ENCODE results near the gene ZNF407.

ZNF407 gene

DNA sequence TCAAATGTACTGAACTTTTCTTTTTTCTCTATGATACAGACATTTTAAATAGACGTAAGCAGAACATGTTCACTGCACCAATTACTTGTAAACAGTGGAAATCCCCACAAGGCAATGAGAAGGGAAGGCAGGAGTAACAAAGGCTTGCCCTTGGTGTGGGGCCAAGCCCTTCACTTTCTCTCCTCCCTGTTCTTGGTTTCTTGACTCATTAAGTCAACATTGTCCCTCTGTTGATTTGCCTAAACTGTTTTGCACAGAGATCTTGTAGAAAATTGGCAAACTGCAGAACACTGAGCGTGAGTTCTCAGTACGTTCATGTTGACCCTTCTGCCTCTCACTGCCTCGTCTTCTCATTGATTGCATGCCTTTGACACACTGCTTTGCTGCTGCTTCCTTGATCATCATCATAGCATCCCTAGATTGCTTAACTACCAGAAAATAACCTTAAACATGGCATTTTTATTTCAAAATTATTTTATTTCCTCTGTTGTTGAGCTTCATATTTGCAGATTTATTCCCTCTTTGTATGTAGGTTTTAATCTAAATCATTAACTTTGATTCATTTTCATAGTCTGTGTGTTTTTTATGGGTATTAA is 353.6 kb downstream of the ZNF407 start:
- in situ Hi-C loops (cut with MboI; ENCODE audit: low pct_unique_long_range_greater_than_20kb, low sequenced_read_pairs, unreplicated experiment) = no loop called here
- TF ChIP-seq, protein P1, sequence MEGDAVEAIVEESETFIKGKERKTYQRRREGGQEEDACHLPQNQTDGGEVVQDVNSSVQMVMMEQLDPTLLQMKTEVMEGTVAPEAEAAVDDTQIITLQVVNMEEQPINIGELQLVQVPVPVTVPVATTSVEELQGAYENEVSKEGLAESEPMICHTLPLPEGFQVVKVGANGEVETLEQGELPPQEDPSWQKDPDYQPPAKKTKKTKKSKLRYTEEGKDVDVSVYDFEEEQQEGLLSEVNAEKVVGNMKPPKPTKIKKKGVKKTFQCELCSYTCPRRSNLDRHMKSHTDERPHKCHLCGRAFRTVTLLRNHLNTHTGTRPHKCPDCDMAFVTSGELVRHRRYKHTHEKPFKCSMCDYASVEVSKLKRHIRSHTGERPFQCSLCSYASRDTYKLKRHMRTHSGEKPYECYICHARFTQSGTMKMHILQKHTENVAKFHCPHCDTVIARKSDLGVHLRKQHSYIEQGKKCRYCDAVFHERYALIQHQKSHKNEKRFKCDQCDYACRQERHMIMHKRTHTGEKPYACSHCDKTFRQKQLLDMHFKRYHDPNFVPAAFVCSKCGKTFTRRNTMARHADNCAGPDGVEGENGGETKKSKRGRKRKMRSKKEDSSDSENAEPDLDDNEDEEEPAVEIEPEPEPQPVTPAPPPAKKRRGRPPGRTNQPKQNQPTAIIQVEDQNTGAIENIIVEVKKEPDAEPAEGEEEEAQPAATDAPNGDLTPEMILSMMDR (IDR thresholded peaks at IDR 0.05; ENCODE audit: extremely low read depth, insufficient read depth, missing control alignments) = no peak
- peak; percentile 23 for DNase-seq (ENCODE audit: low spot score)

DNA sequence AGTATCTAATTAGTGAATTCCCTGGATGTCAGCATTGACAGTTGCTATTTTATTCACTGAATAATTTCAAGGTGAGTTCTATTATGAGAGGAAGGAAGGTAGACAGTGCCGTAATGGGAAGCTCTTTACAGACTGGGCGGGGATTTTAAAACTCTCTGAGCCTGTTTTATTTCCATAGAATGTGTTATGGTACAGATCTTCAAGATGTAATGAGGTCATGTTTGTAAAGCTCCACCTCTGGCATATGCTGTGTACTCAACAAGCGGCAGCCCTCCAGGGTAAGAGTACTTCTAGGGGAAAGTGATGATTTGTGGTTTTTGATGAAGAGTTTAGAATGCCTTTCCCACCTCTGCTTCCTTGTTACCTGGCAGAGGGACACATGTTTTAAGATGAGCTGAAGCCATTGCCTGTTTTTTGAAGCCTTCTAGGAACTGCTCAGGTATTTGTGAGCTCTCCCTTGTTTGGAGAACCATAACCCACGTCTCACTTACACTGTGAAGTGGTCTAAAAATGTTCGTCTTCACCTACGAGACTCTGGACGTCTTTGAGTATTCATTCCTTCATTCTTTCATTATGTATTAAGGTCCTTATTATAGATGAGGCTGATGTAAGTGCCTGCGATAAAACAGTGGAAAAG is 360.0 kb downstream of the ZNF407 start:
- in situ Hi-C loops (cut with MboI; ENCODE audit: low pct_unique_long_range_greater_than_20kb, low sequenced_read_pairs, unreplicated experiment) = no loop called here
- DNase-seq (ENCODE audit: low spot score) = no peak

DNA sequence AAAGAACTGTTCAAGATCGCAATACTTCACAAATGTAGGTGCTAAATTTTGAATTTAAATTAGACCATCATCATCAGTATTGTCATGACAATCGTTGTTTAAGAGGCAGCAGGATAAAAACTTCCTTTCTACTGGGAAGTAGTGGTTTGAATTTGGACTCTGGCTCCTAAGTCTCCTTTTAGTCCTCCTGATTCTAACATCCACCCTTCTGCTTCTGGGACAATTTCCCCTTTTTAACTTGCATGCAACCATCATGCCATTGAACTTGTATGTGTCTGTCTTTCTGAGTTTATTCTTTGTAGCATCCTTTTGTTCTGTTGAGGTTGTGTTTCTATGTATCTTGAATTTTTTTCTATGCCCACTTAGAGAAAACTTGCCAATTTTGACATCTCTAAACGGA is 361.5 kb downstream of the ZNF407 start:
- DNase-seq (ENCODE audit: low spot score) = no peak
- in situ Hi-C loops (cut with MboI; ENCODE audit: low pct_unique_long_range_greater_than_20kb, low sequenced_read_pairs, unreplicated experiment) = no loop called here

More for the DNA sequence above, 360.0 kb downstream of the ZNF407 start:
- TF ChIP-seq, protein P1 (IDR thresholded peaks at IDR 0.05; ENCODE audit: extremely low read depth, insufficient read depth, missing control alignments) = no peak

DNA sequence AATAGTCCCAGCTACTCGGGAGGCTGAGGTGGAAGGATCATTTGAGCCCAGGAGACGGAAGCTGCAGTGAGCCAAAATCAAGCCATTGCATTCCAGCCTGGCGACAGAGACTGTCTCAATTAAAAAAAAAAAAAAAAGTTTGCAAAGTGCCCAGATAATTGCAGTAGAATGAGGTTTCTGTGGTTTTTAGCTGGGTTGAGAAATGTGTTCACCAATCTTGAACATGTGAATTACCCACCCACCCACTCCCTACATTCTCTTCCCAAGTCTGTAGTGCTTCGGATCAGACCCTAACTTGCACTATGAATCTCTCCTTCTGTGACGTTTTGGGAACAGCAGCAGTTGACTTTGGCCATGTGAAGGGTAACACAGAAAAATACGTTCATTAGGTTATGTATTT is 363.9 kb downstream of the ZNF407 start:
- TF ChIP-seq, protein P1 (IDR thresholded peaks at IDR 0.05; ENCODE audit: extremely low read depth, insufficient read depth, missing control alignments) = no peak
- in situ Hi-C loops (cut with MboI; ENCODE audit: low pct_unique_long_range_greater_than_20kb, low sequenced_read_pairs, unreplicated experiment) = no loop called here
- DNase-seq (ENCODE audit: low spot score) = no peak

More for the DNA sequence above, 361.5 kb downstream of the ZNF407 start:
- TF ChIP-seq, protein P1 (IDR thresholded peaks at IDR 0.05; ENCODE audit: extremely low read depth, insufficient read depth, missing control alignments) = no peak

DNA sequence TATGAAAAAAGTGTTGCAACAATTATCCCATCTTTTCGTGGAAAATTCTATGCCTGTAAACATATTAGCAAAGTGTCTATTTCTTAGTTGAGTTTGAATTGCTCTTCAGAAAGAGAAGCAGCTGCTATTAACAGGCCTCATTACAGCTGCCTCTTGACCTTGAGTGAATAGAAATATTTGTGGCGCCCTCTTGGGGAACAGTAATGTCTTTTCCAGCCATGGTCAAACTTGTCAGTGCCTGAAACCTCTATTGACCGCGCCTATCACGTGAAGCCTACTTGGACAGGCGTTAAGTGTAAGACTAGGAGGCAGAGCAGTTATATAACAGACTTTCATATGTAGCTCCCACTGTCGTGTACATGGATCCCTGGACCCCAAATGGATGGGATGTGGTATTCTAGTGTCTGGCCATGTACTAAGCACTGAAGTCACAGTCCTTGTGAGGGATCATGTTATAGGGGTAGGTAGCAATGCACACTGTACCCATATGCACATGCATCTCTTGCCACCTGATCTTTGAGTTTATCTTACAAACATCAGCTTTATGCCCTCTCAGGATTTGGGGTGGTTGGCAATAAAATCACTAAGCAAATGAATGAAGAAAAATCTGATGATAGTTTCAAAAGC is 366.3 kb downstream of the ZNF407 start:
- TF ChIP-seq, protein P1 (IDR thresholded peaks at IDR 0.05; ENCODE audit: extremely low read depth, insufficient read depth, missing control alignments) = peak; percentile 48
- DNase-seq (ENCODE audit: low spot score) = peak; percentile 23
- in situ Hi-C loops (cut with MboI; ENCODE audit: low pct_unique_long_range_greater_than_20kb, low sequenced_read_pairs, unreplicated experiment) = no loop called here

DNA sequence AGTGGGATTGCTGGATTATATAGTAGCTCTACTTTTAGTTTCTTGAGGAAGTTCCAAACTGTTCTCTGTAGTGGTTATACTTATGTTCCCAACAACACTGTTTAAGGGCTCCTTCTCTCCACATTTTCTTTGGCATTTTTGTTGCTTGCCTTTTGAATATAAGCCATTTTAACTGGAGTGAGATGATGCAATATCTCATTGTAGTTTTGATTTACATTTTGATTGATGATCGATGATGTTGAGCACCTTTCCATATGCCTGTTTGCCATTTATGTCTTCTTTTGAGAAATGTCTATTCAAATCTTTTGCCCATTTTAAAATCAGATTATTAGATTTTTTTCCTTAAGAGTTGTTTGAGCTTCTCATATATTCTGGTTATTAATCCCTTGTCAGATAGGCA is 368.0 kb downstream of the ZNF407 start:
- DNase-seq (ENCODE audit: low spot score) = no peak
- in situ Hi-C loops (cut with MboI; ENCODE audit: low pct_unique_long_range_greater_than_20kb, low sequenced_read_pairs, unreplicated experiment) = no loop called here
- TF ChIP-seq, protein P1 (IDR thresholded peaks at IDR 0.05; ENCODE audit: extremely low read depth, insufficient read depth, missing control alignments) = no peak
